Stimulated activated CD8-positive, alpha-beta memory T cell treated with anti-CD3 and anti-CD28 coated beads, Interleukin-12 subunit alpha, Interleukin-12 subunit beta, amount 100 ng/mL, for 24 hours (primary cell): ENCODE measurements around the gene LRRC40.
"Not testable (repeated sequence)": the region's sequence is repeated elsewhere in the genome, so short reads cannot be mapped to it uniquely, and the experiment has no call there.

Experiments
- DNase-seq: peaks from one replicate; pipeline ENCODE4 v3.0.0-alpha.2; 2020; ENCODE audit errors: extremely low read depth

The LRRC40 gene

DNA sequence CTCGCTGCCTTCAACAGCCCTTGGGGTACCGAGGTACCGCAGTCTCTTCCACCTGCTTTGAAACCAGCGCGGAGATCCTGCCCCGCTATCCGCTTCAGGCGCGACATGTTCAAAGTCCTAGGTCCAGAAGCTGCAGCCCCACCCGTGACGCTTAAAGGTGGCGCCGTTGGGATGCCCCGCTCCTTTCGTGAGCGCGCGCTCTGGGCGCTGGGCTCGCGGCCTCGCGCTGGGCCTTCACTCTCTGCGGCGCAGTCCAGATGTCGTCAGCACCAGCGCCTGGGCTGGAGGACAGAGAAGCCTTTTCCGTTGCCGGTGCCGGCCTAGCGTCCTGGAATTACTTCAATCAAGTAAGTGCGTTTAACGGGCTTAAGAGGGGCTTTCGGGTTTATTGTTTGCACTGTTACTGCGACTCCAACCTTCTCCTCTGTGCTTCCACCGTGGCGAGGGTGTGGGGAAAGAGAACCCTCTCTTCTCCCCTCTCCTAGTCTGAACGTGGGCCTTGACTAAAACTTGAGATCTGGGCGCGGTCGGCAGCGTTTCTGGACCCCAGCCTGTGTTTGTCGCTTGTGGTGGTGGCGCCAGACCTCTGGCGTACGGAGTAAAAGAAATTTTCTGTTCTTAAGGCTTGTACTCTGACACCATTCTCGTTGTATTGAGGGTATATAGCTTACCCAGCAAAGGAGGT lies at the start of gene LRRC40:
Gene LRRC40 (minus strand): TSS at position 146 of the 685 bp plus-strand sequence. CDS start 39 bp downstream, at position 107.
- DNase-seq, result peak; percentile 86

DNA sequence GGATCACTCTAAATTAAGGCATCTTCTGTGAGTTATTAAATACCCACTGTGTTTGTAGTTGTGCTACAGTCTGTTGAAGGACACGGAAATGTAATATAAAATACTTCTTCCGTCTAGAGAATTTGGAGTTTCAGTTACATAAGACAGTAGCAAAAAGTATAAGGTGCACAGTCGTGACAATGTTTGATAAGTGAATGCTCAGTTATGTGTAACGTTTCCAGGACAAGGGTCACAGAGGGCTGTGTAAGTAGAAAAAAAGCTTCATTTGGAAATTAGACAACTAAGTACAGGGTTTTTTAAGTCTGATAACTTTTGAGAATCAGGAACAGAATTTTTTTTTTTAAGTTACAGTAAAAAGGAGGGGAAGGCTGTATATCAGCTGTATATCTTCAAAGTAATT lies 43.4 kb upstream of the LRRC40 start:
- DNase-seq, result no peak

DNA sequence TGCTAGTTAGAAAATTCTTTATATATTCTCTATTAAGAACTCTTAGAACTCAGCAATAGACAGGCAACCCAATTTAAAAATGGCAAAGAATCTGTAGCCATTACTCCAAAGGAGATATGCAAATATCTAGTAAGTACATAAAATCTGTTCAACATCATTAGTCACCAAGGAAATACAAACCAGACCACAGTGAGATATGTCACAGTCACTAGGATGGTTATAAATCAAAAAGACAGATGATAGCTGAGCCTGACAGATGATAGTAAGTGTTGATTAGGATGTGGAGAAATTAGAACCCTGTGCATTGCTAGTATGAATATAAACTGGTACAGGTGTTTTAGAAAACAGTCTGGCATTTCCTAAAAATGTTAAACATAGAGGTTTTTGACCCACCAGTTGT lies 42.4 kb upstream of the LRRC40 start:
- no peak for DNase-seq

DNA sequence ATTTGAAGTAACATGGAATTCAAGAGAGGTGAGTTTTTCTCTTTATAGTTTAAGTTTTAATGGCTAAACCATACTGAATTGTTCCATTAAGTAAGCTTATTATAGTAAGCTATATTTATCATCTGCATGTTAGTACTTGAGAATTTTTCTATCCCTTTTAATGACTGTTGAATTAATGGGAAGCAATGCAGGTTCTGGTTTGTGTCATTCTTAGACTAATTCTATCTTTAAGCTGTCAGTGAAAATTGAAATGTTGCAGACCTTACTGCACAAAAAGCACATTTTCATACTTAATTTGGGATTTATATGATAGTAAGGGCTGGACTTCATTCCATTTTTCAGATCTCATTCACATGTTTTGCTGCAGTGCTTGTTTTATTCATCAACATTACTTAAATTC lies 41.7 kb upstream of the LRRC40 start:
- DNase-seq, result no peak

DNA sequence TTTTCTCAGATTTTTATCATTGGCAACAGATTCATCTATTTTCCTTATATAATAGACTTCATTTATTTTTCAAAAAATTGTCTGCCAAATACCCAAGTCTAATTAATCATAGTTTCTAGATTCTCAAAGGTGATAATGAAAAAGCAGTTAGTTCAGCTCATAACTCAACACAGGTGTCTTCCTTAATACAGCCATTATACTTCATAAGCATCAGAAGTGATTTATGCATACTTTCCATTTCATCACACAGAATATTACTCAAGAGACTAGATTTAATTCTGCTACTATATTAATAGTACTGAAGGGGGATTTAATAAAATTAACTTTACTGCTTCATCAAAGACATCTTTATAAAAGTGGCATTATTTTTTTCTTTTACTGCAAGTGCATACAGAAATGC lies 34.6 kb upstream of the LRRC40 start:
- DNase-seq, result no peak

DNA sequence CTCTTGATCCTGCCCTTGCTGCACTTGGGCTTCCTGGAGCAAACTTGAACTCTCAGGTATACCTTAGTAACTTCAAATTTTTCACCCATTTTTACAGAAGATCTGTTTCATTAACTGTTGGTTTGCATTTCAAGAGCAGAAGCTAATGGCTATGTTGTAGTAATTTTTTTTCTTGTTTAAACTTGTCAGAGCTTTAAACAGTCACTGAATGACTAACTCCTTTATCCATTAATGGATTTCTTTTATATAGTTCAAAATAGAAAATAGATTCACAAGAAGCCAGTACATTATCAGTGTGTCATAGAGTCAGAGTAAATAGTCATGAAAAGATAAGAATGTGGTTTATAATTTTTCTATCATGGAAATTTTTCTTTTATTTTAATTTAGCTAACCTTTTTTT lies 29.4 kb upstream of the LRRC40 start:
- no peak for DNase-seq

DNA sequence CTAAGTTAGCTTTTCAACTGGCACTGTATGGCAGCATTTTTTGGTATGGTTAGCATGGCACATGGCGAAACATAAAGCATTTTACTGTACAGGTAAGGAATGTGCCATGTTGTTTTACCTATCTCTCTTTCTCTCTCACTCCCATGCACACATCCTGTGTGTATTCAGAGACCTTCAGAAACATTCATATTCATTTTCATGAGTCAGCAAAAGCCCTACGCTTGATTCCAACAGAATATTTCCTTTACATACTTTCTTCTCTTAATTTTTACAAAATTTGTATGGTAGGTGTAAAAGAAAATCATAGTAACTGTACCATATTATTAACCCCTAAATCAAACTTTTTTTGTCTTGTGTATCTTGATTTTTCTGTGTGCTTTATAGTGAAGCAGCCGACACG lies 26.1 kb upstream of the LRRC40 start:
- no peak for DNase-seq

DNA sequence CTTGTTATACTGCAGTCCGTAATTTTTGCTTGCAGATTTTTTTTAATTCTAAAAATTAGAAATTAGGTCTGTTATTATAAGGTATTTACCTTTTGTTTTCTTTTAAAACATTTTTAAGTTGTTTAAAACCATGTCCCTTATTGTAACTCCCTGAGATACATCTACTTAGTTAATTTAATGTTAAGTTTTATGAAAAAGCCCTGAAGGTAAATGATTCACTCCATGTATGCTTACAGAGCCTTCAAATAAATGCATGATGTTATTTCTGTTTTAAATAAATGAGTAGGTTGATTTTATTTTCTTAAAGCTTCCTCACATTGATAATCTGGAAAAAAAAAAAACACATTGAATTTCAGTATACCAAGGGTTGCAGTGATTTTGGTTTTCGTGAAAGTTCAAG lies 23.3 kb upstream of the LRRC40 start:
- no peak for DNase-seq

DNA sequence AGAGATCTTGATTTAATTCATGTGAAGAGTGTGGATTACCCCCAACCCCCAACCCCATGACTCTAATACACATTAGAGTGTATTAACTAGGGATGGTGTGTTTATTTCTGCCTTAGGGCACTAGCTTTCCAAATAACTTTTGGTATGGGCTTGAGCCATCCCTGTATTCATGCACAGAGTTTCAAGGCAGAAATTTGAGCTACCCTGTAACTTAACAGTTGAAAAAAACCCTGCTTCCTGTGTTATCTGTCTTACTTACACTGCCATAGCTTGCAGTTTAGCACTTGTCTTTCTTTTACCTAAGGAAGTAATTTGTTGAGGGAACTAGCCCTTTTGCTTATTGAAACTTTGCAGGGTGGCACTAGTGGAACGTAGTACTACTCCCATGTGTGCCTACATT lies 22.1 kb upstream of the LRRC40 start:
- no peak for DNase-seq

DNA sequence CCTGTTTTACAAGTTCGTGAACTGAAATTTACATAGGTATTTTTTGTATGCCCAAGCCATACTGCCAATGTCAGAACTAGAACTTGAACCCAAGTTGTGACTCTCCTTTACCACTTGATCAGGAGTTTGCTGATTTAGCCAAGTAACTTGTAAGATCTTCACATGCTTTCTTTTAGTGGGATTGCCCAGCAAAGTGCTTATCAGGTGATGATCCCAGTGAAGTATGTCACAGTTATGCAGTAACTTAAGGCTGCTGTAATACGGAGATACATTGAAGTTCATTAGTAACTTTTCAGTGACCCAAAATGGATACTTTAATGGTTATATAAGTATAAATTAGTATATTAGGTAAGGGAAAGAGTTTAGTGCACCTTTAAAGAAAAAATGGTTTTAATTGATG lies 19.6 kb upstream of the LRRC40 start:
- no peak for DNase-seq

DNA sequence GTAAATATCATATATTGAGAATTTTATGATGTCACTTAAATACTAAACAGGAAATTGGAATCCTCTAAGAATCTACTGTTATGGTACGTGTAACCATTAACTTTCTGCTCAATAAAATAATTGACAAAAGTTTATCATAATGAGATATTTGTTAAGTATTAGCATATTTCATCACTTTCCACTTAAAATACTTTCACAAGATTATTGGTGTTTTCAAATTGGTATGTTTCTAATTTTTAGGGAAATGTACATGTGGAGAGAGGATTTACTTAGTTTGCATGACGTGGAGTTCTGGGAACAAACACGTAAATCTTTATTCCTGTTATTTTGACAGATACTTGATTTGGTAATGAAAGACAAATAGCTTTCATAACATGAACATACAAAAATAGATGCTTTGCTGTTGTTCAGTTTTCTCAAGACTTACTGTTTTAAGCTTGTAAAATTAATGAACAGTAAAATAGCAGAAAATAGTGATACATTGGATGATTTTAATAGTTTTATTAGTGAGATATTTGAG lies 17.4 kb upstream of the LRRC40 start:
- DNase-seq, result no peak

DNA sequence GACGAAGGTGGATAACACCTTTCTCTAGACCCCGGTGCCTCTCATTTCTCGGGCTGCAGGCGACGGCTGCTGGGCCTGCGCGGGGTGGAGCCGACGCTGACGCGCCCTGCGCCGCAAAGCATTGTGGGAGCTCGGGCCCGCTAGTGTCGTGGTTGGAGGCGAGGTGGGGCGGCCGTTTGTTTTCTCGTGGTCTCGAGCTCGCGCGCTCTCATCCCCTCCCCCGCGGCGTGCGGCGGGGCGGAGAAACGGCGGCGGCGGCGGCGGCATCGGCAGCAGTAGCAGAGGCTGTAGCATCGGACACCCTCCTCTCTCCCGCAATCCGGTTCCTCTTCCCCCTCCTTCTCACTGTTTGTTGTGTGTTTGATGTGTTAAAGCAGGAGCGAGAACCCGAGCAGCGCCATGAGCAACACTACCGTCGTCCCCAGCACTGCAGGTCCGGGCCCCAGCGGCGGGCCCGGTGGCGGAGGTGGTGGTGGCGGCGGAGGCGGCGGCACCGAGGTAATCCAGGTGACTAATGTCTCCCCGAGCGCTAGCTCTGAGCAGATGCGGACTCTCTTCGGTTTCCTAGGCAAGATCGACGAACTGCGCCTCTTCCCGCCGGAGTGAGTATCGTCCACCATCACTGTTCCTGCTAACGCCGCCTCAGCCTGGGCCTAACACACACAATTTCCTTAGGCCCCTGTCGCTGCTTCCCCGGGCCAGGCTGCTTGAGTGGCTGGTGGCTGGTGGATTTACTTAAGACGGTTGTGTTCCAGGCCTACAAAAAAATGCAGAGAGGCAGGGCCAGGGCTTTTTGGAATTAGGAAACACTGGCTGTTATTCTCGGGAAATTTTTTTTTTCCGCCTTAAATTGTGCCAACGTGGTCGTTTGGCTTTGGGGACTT lies 16.1 kb upstream of the LRRC40 start, which contains the start of gene SRSF11:
Gene SRSF11 (plus strand): TSS at position 143 of the 884 bp plus-strand sequence. CDS start 257 bp downstream, at position 400.
- peak; percentile 95 for DNase-seq

DNA sequence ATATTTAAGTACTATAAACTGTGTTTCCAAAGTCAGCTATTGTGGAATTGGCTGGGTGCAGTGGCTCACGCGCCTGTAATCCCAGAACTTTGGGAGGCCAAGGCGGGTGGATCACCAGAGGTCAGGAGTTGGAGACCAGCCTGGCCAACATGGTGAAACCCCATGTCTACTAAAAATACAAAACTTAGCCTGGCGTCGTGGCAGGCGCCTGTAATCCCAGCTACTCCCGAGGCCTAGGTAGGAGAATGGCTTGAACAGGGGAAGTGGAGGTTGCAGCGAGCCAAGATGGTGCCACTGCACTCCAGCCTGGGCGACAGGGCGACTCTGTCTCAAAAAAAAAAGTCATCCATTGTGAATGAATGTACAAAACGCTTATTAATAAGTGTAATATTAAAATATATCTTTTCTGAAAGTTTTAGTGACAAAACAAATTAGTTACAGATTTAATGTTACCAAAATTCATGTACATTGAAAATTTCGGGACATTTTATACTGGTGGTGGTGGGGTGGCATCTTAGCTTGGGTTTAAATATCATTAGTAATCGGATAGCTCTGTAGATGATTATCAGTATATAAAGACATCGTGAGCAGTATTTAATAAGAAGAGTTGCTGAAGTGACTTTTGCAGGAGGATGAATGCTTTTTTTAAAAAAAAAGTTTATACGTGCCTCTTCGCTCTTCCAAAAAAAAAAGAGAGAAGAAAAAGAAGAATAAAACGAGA lies 15.3 kb upstream of the LRRC40 start:
- no peak for DNase-seq

DNA sequence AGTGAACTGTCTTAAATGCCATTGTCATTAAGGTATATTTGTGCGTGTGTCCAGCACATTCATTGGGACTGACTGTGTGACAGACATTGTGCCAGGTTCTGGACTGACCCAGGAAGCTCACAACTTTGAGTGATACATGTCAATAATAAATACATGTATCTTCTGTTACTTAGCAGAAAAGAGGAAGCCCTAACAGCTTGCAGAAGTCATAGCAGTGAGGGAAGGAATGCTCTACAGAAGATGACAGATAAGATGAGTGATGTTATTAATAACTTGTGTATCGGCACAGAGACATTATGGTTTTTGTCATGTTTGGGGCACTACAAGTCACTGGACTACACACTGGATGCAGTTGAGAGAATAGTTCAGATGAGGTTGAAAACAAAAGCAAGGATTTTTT lies 14.6 kb upstream of the LRRC40 start:
- DNase-seq, result no peak

DNA sequence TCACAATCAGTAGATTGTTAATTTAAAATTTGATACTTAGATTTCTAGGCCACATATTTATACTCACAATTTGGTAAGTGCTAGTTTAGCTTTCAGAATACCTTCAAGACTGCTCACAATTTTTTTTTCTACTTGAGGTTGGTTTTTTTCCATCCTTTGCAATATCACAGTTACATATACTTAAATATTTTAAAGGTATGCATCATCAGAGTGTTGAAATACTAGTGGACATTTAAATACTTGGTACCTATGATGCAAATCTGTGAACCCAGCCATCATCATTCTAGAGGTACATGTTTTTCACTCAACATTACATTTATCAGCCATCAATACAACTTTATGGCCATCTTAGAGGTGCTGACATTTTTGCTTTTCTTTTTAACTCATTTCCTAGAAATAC lies 6.2 kb upstream of the LRRC40 start:
- DNase-seq, result no peak

DNA sequence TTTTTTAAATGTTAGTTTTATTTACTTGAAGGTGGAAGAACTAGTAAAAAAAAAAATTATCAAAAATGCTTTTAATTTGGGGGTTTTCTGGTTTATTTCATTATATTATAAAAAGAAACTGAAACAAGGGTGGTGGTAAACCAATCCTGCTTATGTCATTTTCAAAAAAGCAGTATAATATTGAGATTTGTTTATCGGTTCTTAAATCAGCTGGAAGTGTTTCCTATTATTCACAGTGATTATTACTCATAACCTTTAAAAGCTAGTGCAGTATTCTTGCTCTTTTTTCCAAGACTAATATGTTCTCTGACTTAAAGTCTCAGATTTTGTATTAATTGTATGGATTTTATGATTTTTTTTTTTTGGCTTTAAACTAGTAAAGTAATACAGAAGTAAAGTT lies 5.4 kb upstream of the LRRC40 start:
- DNase-seq, result no peak

DNA sequence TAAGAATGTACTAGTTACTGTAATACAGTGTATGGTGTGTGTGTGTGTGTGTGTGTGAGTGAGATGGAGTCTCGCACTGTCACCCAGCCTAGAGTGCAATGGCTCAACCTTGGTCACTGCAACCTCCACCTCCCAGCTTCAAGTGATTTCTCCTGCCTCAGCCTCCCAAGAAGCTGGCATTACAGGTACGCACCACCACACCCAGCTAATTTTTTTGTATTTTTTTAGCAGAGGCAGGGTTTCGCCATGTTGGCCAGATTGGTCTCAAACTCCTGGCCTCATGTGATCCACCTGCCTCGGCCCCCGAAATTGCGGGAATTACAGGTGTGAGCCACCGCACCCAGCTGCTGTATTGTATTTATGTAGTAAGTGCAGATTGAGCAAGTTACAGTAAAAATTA lies 2.9 kb upstream of the LRRC40 start:
- no peak for DNase-seq

DNA sequence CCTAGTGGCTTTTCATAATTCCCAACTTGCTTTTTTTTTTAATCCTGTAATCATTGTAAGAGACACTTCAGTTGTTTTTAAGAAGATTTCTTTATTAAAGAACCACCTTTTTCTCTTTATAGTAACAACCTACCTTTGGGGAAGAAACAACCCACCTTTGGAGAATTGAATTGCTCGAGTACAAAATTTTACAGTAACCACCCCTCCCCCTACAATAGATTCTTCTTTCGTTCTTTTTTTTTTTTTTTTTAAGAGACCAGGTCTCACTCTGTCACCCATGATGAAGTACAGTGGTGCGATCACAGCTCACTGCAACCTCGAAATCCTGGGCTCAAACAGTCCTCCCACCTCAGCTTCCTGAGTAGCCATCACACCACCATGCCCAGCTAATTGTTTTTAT lies 2.1 kb upstream of the LRRC40 start:
- DNase-seq, result no peak

DNA sequence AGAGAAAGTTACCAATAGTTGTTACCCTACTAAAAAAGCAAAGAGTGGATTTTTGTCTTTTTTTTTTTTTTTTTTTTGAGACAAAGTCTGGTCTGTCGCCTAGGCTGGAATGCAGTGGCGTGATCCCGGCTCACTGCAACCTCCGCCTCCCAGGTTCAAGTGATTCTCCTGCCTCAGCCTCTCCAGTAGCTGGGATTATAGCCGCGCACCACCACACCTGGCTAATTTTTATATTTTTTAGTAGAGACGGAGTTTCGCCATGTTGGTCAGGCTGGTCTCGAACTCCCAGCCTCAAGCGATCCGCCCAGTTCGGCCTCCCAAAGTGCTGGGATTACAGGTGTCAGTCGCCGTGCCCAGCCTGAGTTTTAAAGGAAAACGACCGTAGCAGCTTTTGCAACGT lies 1.5 kb upstream of the LRRC40 start:
- DNase-seq, result not testable (repeated sequence)

DNA sequence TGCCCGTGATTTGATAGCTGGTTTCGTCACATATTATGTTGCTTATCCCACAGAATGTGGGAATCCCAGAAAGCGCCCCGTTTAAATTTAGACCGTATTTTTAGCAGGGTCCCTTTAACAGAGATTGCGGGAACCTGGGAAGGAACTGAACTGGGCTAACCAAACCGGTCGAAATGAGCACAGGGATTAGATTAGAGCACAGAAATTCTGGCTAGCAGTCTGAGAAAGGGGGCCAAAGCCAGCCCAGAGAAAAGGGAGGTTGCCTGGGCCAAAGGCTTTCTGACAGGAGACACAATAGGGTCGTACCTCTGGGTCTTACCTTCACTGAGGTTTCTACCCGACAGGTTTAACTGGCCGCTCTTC lies 327 bp downstream of the LRRC40 start:
- no peak for DNase-seq

DNA sequence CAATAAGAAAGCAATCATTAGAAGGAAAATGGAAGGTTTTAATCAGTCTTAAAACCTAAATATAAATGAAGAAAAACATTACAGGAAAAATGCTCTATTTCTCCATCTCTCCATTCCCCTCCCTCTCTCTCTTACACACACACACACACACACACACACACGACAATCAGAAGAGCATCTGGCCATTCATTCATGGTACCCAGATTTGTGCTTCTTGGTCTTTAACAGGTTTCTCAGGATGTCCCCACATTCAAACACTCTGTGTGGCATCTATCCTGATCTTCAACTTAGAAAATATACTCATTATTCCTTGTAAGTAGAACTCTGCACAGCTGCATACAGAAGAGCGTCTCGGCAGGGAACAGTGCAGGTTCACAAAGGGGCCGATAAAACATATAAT lies 779 bp downstream of the LRRC40 start:
- DNase-seq, result no peak

DNA sequence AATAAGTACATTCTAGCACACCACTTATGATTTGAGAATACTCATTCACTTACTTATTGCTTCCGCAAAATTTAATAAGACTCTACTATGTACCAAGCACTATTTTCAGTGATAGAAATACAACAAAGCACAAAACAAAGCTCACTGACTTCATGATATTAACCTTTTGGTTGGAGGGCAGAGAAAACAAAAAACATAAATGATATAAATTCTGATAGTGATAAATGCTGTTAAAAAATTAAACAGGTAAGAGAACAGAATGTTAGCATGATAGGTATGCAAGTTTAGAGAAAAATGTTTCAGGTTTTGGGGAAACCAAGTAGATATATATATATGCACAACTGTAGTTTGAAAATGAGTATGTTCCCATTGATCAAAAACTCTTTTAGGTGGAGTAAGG lies 1.2 kb downstream of the LRRC40 start:
- no peak for DNase-seq
